ENCODE results near the gene ZNF134.

DNA sequence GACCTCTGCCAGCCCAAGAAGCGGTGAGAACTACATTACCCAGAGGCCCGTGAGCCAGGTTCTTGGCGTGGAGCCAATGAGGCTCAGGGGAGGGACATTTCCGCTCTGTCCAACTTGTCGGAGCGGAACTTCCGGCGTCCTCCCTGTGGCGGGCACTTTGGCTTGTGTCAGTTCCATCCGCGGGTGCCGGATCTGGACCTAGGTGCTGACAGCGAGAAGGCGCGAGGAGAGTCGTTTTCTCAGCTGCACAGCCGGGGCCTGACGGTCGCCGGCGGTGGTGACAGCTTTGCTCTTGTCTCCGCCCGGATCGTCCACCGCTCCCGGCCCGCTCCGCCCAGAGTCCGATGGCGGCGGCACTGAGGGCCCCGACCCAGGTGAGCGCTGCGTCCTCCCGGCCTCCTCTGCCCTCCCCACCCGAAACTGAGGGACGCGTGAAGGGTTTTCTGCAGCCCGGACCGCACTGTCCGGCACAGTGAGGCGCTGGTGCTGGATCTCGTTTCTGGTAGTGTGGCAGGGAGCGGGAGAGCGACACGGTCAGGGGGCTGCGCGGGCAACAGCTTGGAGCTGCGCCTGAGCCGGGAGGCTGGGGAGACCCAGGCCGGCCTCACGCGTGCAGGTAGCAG, 14.2 kb upstream of the ZNF134 start, which contains the start of gene ZNF530:
- TF ChIP-seq POLR2A (IDR thresholded peaks at IDR 0.05): no peak
- TF ChIP-seq CTCF (IDR thresholded peaks at IDR 0.05): no peak

All from testis (tissue), 2 donors.